HG03039 (cell line): ENCODE measurements around the gene HOXB7.

ENCODE experiments used
- ATAC-seq: cut with Tn5 transposase; IDR thresholded peaks from one replicate; pipeline ENCODE4 v1.9.1; 2021; ENCODE audit warnings: mild to moderate bottlenecking, moderate library complexity; ENCODE audit not compliant: unreplicated experiment

HOXB7 gene

DNA sequence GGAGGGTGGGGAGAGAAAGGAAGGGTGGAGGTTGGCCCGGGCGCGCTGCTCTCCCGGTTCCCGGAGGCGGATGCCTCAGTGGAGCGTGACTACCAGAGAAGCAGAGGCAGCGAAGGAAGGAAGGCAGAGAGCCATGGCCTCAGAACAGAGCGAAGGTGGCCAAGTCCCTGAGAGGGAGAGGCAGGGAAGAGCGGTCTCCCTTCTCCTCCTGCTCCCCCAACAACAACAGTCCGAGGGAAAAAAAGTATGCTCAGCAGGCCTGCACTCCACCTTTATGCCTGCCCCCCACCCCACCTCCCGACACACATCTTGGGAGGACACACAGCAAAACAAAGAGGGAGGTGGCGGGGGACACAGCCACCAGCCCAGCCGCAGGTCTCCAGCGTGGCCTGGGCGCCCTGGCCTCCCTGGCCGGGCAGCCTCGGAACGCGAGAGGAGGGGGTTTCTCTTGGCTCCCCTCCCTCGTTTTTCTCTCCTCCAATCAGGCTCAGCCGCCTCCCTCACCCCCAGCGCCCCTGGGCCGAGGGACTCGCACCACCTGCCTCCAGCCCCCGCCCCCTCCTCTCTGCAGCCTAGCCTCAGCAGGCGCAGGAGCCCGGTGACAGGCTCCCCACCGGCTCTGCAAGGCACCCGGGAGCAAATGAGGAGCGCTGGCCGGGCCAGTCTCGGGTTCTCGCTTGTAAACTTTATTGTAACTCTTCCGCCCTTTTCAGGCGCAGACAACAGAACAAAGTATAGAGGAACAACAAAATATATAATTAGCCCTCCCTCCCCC is 1.1 kb upstream of the HOXB7 start:
- ATAC-seq = no peak

DNA sequence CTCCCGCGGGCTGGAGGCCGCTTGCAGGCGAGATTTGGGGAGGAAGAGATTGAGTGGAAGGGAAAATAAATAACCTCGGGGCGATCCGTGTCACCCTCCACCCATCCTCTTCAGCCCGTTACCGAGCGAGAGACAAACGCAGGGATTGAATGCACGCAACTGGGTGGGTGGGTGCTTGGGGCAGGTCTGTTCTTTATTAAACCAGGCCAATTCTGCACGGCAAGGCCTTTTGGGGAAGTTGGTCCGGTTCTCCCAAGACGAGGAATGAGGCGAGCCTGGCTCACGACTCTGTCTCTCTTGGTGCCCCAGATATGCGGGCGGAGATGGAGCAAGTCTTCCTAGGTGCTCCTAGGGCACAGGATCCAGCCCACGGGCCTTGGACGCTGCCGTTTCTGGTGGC is 396 bp upstream of the HOXB7 start:
- ATAC-seq = no peak

DNA sequence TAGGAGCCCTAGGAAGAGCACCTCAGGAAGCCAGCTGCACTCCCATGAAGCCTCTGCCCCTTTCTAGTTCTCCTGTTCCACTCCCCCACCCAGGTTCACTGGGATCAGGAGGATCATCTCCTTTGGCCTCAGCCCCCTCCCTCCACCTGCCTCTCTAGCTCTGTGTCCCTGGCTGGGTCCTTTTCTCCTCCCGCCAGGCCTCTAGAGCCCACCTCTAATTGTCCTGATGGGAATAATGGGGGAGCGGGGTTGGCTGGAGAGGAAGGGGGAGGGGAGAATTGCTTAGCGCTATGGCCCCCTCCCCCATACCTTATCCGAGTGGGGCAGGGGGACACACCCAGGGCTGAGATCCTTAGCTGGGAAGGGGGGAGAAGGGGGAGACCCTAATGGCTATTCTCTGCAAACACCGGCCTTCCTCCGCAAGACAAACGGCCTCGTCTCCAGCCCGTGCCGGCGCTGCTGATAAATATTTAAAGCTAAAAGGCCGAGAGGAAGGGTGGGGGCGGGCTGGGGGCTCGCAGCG is 997 bp downstream of the HOXB7 start:
- no peak for ATAC-seq

DNA sequence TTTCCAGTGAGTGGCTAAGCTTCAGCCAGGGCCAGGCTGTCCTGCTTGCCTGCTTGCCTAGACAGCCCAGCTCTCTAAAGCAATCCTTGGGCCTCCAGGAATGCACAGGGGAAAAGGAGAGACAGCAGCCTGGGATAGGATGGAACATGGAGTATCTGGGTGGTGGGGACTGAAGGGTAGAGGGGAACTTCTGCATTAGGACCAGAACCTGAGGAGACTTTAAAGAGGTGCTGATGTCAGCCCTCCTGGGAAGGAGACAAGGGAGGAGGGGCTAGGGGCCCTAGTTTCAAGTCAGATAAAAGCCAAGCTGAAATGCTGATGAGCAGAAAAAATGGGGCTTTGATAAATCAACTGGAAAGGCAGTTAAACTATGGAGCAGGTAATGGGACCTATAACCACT is 1.8 kb downstream of the HOXB7 start:
- ATAC-seq = no peak

- ATAC-seq = no peak
Measured at GRCh38 chr17:48608494-48608834, 2.4 kb downstream of the HOXB7 start.

- no peak for ATAC-seq
Measured at GRCh38 chr17:48606892-48607614, 3.8 kb downstream of the HOXB7 start.

GRCh38 chr17:48605991-48606891 is 4.6 kb downstream of the HOXB7 start:
- no peak for ATAC-seq

- ATAC-seq = no peak
Measured at GRCh38 chr17:48605409-48605919, 5.4 kb downstream of the HOXB7 start.

GRCh38 chr17:48604770-48605329 is 6.0 kb downstream of the HOXB7 start, which contains the start of gene HOXB6:
Gene HOXB6 (minus strand): TSS chr17:48604986. CDS start chr17:48598150, 6,836 bp downstream.
- no peak for ATAC-seq

DNA sequence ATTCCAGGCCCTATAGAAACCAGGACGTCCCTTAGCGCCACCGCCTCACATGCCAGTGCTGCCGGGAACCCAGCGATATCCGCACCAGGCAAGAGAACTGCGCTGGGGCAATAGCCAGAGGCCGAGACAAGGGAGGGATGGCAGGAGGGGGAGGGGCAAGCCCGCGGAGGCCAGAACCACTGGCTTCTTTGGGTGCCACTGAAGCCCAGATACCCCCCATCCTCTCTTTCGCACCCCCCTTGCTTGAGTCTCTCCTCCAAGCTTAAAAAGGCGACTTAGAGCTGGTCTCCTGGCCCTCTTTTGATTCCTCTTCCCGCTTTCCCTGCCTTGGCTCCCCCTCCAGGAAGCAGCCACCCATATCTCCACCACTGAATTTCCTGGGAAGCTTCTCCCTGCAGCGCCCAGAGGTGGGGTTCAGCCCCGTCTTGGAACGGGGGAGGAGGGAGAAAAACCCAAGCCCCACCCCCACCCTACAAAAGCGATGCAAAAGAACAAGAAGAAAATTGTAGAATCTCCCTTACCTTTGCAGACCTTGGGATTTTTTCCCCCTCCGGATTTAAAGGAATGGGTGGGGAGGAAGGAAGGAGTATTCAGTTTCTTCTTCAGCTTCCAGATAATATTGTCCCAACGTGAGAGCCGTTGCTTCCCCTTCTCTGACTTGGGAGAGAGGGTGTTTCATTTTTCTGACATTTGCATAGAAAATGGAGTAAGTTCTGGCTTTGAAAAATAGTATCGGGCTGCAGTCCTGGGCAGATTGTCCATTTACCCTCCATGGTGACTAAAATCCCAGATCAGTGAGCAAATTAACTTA is 6.7 kb downstream of the HOXB7 start:
- no peak for ATAC-seq

- ATAC-seq = no peak
Measured at GRCh38 chr17:48601539-48602425, 9.0 kb downstream of the HOXB7 start.

DNA sequence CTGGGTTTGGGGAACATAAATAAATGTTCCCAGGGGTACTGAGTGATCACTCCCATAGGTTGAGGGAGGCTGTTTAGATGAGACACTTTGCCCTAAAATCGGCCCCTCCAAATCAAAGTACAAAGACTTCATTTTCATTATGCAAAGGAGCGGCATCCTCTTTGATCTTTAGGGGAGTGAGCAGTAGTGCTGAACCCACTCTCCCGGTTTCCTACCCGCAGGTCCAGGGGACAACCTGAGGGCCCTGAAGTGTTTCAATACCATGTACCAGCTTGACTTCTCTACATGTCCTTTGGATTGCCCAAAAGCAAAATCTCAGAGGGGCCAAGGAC is 9.6 kb downstream of the HOXB7 start:
- no peak for ATAC-seq

- ATAC-seq = no peak
Measured at GRCh38 chr17:48600244-48601098, 10.3 kb downstream of the HOXB7 start.

GRCh38 chr17:48599354-48599753 is 11.5 kb downstream of the HOXB7 start:
- no peak for ATAC-seq

GRCh38 chr17:48598736-48599135 is 12.1 kb downstream of the HOXB7 start:
- ATAC-seq = no peak

- ATAC-seq = no peak
Measured at GRCh38 chr17:48597778-48598631, 12.8 kb downstream of the HOXB7 start.

GRCh38 chr17:48597528-48597777 is 13.4 kb downstream of the HOXB7 start:
- no peak for ATAC-seq
